22Rv1 (cell line): ENCODE data around the gene GDI1.

Experiments used
- H3K27ac ChIP-seq: fragments of 450-650 bp; 2 replicates; pipeline ENCODE4 v1.5.1; 2017
- ZFX ChIP-seq: fragments of 450-650 bp; IDR thresholded peaks from 2 replicates; pipeline ENCODE4 v1.6.1; 2017; ENCODE audit warnings: antibody characterized with exemption, borderline replicate concordance
- TF ChIP-seq, protein P1 (sequence below): fragments of 450-650 bp; IDR thresholded peaks from 2 replicates; pipeline ENCODE4 v1.5.1; 2017; ENCODE audit warnings: mild to moderate bottlenecking

GDI1 gene

DNA sequence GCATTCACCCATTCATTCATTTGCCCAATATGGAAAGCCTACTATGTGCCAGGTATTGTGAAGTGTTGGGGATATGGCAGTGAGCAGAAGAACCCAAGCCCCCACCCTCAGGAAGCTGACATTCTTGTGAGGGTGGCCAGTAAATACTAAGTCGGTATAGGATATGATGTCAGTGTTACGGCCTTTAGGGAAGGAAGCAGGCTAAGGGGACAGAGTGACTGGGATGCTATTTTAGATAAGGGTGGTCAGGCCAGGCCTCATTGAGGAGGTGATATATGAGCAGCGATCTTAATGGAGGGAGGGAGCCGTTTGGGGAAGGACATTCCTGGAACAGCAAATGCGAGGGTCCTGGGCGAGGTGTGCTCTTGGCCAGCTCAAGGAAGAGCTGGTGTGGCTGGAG is 6.5 kb upstream of the GDI1 start:
- TF ChIP-seq, protein P1, sequence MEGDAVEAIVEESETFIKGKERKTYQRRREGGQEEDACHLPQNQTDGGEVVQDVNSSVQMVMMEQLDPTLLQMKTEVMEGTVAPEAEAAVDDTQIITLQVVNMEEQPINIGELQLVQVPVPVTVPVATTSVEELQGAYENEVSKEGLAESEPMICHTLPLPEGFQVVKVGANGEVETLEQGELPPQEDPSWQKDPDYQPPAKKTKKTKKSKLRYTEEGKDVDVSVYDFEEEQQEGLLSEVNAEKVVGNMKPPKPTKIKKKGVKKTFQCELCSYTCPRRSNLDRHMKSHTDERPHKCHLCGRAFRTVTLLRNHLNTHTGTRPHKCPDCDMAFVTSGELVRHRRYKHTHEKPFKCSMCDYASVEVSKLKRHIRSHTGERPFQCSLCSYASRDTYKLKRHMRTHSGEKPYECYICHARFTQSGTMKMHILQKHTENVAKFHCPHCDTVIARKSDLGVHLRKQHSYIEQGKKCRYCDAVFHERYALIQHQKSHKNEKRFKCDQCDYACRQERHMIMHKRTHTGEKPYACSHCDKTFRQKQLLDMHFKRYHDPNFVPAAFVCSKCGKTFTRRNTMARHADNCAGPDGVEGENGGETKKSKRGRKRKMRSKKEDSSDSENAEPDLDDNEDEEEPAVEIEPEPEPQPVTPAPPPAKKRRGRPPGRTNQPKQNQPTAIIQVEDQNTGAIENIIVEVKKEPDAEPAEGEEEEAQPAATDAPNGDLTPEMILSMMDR, result no peak
- no peak for TF ChIP-seq ZFX
- H3K27ac ChIP-seq, result 0 out of 2 replicates have a peak overlapping the region, but pooled peaks have one; percentile 7

DNA sequence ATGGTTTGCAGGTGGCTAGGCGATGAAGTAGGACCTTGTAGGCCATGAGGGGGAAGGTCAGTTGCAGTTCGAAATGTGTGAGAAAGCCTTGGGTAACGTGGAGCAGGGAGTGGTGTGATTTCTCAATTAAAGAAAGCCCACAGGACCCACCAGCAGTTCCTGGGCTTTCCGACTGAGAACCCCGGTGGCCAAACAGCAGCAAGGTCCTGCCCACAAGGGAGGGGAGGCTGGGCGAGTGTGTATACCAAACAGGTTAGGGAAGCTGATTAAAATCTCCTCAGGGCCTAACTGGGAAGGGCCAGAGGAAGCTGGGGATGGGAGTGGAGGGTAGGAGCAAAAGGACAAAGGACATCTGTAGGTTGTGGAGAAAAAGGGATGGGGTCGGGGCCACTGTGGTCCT is 6.0 kb upstream of the GDI1 start:
- H3K27ac ChIP-seq, result 0 out of 2 replicates have a peak overlapping the region, but pooled peaks have one; percentile 7
- TF ChIP-seq, protein P1, result no peak
- no peak for TF ChIP-seq ZFX

DNA sequence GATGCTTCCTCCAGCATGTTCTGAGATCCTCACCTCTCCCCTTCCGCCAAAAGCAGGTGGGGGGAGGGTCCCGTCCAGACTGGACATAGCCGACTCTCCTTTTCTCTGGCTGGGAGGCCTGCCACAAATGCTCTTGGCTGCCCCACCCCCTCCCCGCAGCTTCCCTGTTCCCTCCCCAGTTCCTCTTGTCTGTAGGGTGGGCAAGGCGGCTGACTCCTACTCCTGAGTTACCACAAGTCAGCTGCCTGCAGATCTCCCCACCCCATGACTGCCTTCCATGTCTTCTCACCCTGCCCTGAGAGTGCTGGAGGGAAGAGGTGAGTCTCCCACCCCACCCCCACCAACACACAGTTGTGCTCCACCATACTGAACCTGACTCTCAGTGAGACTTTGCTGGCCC is 5.6 kb upstream of the GDI1 start:
- H3K27ac ChIP-seq, result no peak overlapping the region
- TF ChIP-seq, protein P1, result no peak
- TF ChIP-seq ZFX, result no peak

DNA sequence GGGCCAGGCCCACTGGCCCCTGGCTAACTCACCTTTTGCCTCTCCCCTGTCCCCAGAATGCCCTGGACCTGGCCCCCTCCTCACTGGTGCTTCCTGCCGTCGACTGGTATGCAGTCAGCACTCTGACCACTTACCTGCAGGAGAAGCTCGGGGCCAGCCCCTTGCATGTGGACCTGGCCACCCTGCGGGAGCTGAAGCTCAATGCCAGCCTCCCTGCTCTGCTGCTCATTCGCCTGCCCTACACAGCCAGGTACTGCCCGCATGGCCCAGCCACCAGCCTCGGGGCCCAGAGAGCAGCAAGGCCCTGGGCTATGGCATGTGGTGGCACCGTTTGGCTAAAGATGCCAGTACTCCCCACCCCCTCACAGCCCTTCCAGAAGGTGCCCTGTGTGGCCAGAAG is 4.7 kb upstream of the GDI1 start:
- H3K27ac ChIP-seq, result no peak overlapping the region

DNA sequence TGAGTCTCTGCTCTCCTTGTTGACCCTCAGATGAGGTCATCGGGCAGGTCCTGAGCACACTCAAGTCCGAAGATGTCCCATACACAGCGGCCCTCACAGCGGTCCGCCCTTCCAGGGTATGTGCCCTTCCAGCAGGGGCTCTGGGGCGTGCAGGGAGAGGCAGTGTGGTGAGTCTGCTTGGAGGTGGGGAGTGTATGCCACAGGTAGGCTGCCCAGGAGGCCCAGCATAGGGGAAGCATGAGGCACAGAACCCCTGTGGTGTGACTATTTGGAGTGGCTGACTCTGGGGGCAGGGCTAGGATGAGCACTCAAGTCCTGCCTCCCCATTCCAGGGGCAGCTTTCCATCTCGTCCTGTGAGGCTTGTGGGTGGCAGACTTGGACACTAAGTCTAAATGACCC is 3.3 kb upstream of the GDI1 start:
- H3K27ac ChIP-seq, result no peak overlapping the region
- no peak for TF ChIP-seq ZFX
- TF ChIP-seq, protein P1, result no peak

More for the DNA sequence above, 4.7 kb upstream of the GDI1 start:
- TF ChIP-seq, protein P1, result no peak
- no peak for TF ChIP-seq ZFX

DNA sequence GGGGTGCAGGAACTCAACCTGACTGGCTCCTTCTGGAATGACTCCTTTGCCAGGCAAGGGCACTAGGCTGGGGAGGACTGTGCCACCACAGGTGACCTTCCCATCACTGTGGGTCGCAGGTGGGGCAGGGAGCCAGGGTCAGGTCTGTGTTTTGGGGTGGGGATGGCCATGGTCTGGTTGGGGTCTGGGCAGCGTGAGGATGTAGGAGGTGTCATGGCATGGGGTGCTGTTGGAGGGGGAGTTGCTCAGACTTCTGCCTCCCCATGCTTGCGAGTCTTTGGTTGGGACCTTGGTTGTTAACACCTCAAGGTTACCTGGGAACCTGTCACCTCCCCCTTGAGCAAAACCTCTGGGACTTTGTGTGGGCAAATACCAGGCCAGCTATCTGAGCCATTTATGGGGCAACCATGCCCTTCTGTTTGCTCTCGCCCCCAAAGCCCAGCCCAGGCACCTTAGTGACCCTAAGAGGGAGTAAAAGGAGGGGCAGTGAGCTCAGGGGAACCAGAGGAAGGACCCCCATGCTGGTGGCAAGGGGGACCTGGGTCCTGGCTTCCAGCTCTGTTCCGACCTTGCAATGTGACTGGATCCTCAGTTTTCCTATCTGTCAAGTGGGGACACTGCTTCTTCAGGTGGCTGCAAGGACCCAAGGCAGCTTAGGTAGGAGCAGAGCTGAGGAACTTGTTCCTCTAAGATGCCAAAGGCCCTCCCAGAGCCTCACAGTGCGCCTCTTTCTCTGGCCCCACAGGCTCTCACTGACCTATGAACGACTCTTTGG is 2.4 kb upstream of the GDI1 start:
- H3K27ac ChIP-seq, result no peak overlapping the region
- TF ChIP-seq, protein P1, result no peak
- TF ChIP-seq ZFX, result no peak

DNA sequence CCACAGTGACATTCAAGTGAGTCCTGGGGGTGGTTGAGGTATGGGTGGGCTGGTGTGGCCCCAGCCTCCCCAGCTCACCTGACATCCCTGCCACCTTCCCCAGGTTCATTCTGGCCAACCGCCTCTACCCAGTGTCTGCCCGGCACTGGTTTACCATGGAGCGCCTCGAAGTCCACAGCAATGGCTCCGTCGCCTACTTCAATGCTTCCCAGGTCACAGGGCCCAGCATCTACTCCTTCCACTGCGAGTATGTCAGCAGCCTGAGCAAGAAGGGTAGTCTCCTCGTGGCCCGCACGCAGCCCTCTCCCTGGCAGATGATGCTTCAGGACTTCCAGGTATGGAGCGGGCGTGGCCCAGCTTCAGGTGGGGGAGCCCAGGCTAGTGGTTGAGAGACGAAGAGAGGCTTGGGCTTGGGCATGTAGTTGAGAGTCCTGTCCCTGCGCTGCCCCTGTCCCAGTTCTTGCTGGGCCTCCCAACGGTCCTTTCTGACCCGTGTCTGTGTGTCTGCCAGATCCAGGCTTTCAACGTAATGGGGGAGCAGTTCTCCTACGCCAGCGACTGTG is 1.7 kb upstream of the GDI1 start:
- no peak for TF ChIP-seq ZFX
- TF ChIP-seq, protein P1, result no peak
- no peak overlapping the region for H3K27ac ChIP-seq
